HEK293 (cell line): ENCODE data around the gene TTLL11.
"Not testable (repeated sequence)": the region's sequence is repeated elsewhere in the genome, so short reads cannot be mapped to it uniquely, and the experiment has no call there.

Experiments used
- CTCF ChIP-seq: fragments of 450-650 bp; formaldehyde crosslinking; IDR thresholded peaks from 2 replicates; pipeline ENCODE4 v1.5.1; 2016; ENCODE audit warnings: missing biosample characterization, missing genetic modification characterization
- PBX3 ChIP-seq: sonication (generic); formaldehyde crosslinking; IDR thresholded peaks from 2 replicates; pipeline ENCODE4 v1.8.1; 2022; ENCODE audit warnings: mild to moderate bottlenecking, moderate library complexity, missing genetic modification reagents

- not testable (repeated sequence) for TF ChIP-seq CTCF; PBX3 (CRISPR knock-in tag)
Observed at GRCh38 chr9:121980665-121981064, 112.4 kb downstream of the TTLL11 start.
